OCI-LY7 (cell line): ENCODE results near the gene PCDHA10.
"Not testable (repeated sequence)": the region's sequence is repeated elsewhere in the genome, so short reads cannot be mapped to it uniquely, and the experiment has no call there.

Experiments used
- CTCF ChIP-seq: fragments of 200-600 bp; sonication (generic); conservative IDR thresholded peaks from 2 replicates; pipeline ENCODE4 v1.5.1; 2014; ENCODE audit warnings: mild to moderate bottlenecking, antibody characterized with exemption, low read length, moderate library complexity, mixed read lengths
- EZH2phosphoT487 ChIP-seq: fragments of 200-600 bp; sonication (generic); IDR thresholded peaks from 2 replicates; pipeline ENCODE4 v1.6.1; 2018; ENCODE audit warnings: low read depth, borderline replicate concordance, mild to moderate bottlenecking, mixed run types, antibody characterized with exemption, low read length, moderate library complexity, mixed read lengths

GRCh38 chr5:140822969-140823368 lies 32.7 kb upstream of the PCDHA10 start:
- TF ChIP-seq CTCF, EZH2phosphoT487: not testable (repeated sequence)
